ENCODE measurements around the gene ALG8.

ALG8 gene

GRCh38 chr11:78076733-78077403 lies 62.6 kb downstream of the ALG8 start:
- no peak overlapping the region for H4K8ac ChIP-seq (ENCODE audit: low read depth, low read length)
- no CpG with 5 or more reads among the region's 6 CpGs for WGBS, 2 donors (ENCODE audit: extremely low coverage in 2 of 2, insufficient read length in 2 of 2, insufficient replicate concordance in 1 of 2)
- H3K4me3 ChIP-seq (ENCODE audit: low read length in 2 of 2): no peak overlapping the region
- H3K79me1 ChIP-seq (ENCODE audit: low read depth, low read length): peaks cover 5% of the 10 kb centered on the region
- H3K14ac ChIP-seq (ENCODE audit: low read length): no peak overlapping the region
- no peak overlapping the region for H2BK5ac ChIP-seq (ENCODE audit: low read length)
- H3K27ac ChIP-seq (replicated peaks; ENCODE audit: low read length): no peak overlapping the region
- DNase-seq (ENCODE audit: low spot score): no peak
- H4K91ac ChIP-seq (ENCODE audit: low read depth, low read length, poor library complexity): no peak overlapping the region
- H3K23ac ChIP-seq (ENCODE audit: low read depth, low read length, poor library complexity): no peak overlapping the region
- H2AFZ ChIP-seq (ENCODE audit: low read length): no peak overlapping the region
- H2AK5ac ChIP-seq (ENCODE audit: low read depth, low read length): no peak overlapping the region
- no peak overlapping the region for H2BK120ac ChIP-seq (ENCODE audit: low read depth, low read length)
- H2BK12ac ChIP-seq (ENCODE audit: low read length): no peak overlapping the region
- H3K18ac ChIP-seq (ENCODE audit: low read length): no peak overlapping the region
- no peak overlapping the region for H3K4ac ChIP-seq (ENCODE audit: low read length)
- H3K9ac ChIP-seq (ENCODE audit: low read depth, low read length, poor library complexity): no peak overlapping the region
- H3K27me3 ChIP-seq (ENCODE audit: control insufficient read depth in 3 of 3, insufficient read depth in 3 of 3, low read depth in 1 of 3, low read length in 3 of 3): no peaks in the 10 kb centered on the region
- H2BK15ac ChIP-seq (ENCODE audit: low read length): no peak overlapping the region
- peaks cover 3 to 11% of the 10 kb centered on the region in 2 donors for H3K4me1 ChIP-seq (ENCODE audit: control insufficient read depth in 2 of 2, insufficient read depth in 1 of 2, low read depth in 1 of 2, low read length in 2 of 2)
- H3K36me3 ChIP-seq (replicated peaks in 1 of 2; ENCODE audit: control insufficient read depth in 2 of 2, insufficient read depth in 2 of 2, low read length in 2 of 2): peaks cover 6 to 43% of the 10 kb centered on the region in 2 donors
- no peak overlapping the region for H3K4me2 ChIP-seq (ENCODE audit: insufficient read depth, low read length, poor library complexity, severe bottlenecking)
- no peaks in the 10 kb centered on the region for H3K9me3 ChIP-seq (replicated peaks in 1 of 2; ENCODE audit: control insufficient read depth in 2 of 2, insufficient read depth in 1 of 2, low read depth in 1 of 2, low read length in 2 of 2)

DNA sequence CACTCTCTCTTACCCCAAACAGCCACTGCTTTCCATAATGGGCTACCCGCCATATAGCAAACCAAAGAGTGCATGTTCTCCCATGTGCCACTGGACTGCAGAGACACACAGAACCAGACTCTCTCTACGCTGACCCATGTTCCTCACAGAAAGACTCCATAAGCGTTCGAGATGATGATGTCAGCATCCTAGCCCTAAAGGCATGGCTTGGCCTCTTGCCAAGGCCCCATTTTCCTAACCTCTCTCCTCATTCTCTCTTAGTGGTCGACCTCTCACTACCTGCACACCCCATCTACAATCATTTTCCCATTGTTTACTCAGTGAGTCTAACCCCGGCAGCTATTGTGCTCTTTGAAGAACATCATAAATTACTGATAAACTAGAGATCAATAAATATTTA lies 64.7 kb downstream of the ALG8 start:
- Histone ChIP-seq H3K18ac (ENCODE audit: low read length) (no peak overlapping the region), H4K8ac (ENCODE audit: low read depth, low read length) (no peak overlapping the region), H2AFZ (ENCODE audit: low read length) (no peak overlapping the region), H3K27ac (replicated peaks; ENCODE audit: low read length) (no peak overlapping the region), H2BK12ac (ENCODE audit: low read length) (no peak overlapping the region), H3K4ac (ENCODE audit: low read length) (no peak overlapping the region), H3K79me1 (ENCODE audit: low read depth, low read length) (peaks cover 5% of the 10 kb centered on the region), H2AK5ac (ENCODE audit: low read depth, low read length) (no peak overlapping the region), H3K14ac (ENCODE audit: low read length) (no peak overlapping the region), H3K4me2 (ENCODE audit: insufficient read depth, low read length, poor library complexity, severe bottlenecking) (no peak overlapping the region), H3K4me1 (ENCODE audit: control insufficient read depth in 2 of 2, insufficient read depth in 1 of 2, low read depth in 1 of 2, low read length in 2 of 2) (peaks cover 0 to 8% of the 10 kb centered on the region in 2 donors), H3K4me3 (ENCODE audit: low read length in 2 of 2) (no peak overlapping the region), H3K36me3 (replicated peaks in 1 of 2; ENCODE audit: control insufficient read depth in 2 of 2, insufficient read depth in 2 of 2, low read length in 2 of 2) (peaks cover 17 to 64% of the 10 kb centered on the region in 2 donors), H3K23ac (ENCODE audit: low read depth, low read length, poor library complexity) (no peak overlapping the region), H3K27me3 (ENCODE audit: control insufficient read depth in 3 of 3, insufficient read depth in 3 of 3, low read depth in 1 of 3, low read length in 3 of 3) (no peaks in the 10 kb centered on the region), H2BK15ac (ENCODE audit: low read length) (no peak overlapping the region), H2BK5ac (ENCODE audit: low read length) (no peak overlapping the region), H2BK120ac (ENCODE audit: low read depth, low read length) (no peak overlapping the region), H3K9me3 (replicated peaks in 1 of 2; ENCODE audit: control insufficient read depth in 2 of 2, insufficient read depth in 1 of 2, low read depth in 1 of 2, low read length in 2 of 2) (no peaks in the 10 kb centered on the region), H3K9ac (ENCODE audit: low read depth, low read length, poor library complexity) (no peak overlapping the region), H4K91ac (ENCODE audit: low read depth, low read length, poor library complexity) (no peak overlapping the region)
- DNase-seq (ENCODE audit: low spot score): no peak
- no CpG with 5 or more reads among the region's 6 CpGs for WGBS, 2 donors (ENCODE audit: extremely low coverage in 2 of 2, insufficient read length in 2 of 2, insufficient replicate concordance in 1 of 2)

DNA sequence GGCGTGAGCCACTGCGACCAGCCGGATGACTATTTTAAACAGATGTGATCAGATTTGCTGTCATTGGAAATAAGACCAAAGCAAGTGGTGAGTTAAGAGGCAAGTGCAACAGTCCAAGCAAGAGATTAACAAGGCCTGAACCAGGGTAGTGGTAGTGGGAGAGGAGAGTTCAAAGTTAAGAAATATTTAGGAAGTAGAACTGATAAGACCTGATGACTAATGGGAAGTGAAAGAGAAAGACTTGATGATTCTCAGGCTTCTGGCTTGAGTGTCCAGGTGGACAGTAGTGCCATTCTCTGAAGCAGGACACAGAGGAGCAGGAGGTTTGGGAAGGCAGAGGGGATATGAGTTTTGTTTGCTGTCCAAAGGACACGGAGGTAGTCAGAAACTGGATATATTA lies 67.0 kb downstream of the ALG8 start:
- WGBS, 2 donors (ENCODE audit: extremely low coverage in 2 of 2, insufficient read length in 2 of 2, insufficient replicate concordance in 1 of 2): no CpG with 5 or more reads among the region's 4 CpGs
- H2BK5ac ChIP-seq (ENCODE audit: low read length): no peak overlapping the region
- no peaks in the 10 kb centered on the region for H3K27me3 ChIP-seq (ENCODE audit: control insufficient read depth in 3 of 3, insufficient read depth in 3 of 3, low read depth in 1 of 3, low read length in 3 of 3)
- H4K8ac ChIP-seq (ENCODE audit: low read depth, low read length): no peak overlapping the region
- no peak overlapping the region for H3K14ac ChIP-seq (ENCODE audit: low read length)
- H3K4me1 ChIP-seq (ENCODE audit: control insufficient read depth in 2 of 2, insufficient read depth in 1 of 2, low read depth in 1 of 2, low read length in 2 of 2): no peaks in the 10 kb centered on the region
- H3K36me3 ChIP-seq (replicated peaks in 1 of 2; ENCODE audit: control insufficient read depth in 2 of 2, insufficient read depth in 2 of 2, low read length in 2 of 2): peaks cover 26 to 78% of the 10 kb centered on the region in 2 donors
- no peak overlapping the region for H3K23ac ChIP-seq (ENCODE audit: low read depth, low read length, poor library complexity)
- H2BK15ac ChIP-seq (ENCODE audit: low read length): no peak overlapping the region
- peaks cover 1 to 4% of the 10 kb centered on the region in 2 donors for H3K9me3 ChIP-seq (replicated peaks in 1 of 2; ENCODE audit: control insufficient read depth in 2 of 2, insufficient read depth in 1 of 2, low read depth in 1 of 2, low read length in 2 of 2)
- no peak overlapping the region for H3K18ac ChIP-seq (ENCODE audit: low read length)
- no peak overlapping the region for H2AFZ ChIP-seq (ENCODE audit: low read length)
- no peak overlapping the region for H3K4me3 ChIP-seq (ENCODE audit: low read length in 2 of 2)
- H2BK12ac ChIP-seq (ENCODE audit: low read length): no peak overlapping the region
- no peak overlapping the region for H3K4me2 ChIP-seq (ENCODE audit: insufficient read depth, low read length, poor library complexity, severe bottlenecking)
- no peak overlapping the region for H3K9ac ChIP-seq (ENCODE audit: low read depth, low read length, poor library complexity)
- H2AK5ac ChIP-seq (ENCODE audit: low read depth, low read length): no peak overlapping the region
- no peak overlapping the region for H2BK120ac ChIP-seq (ENCODE audit: low read depth, low read length)
- no peak for DNase-seq (ENCODE audit: low spot score)
- no peak overlapping the region for H3K4ac ChIP-seq (ENCODE audit: low read length)
- no peak overlapping the region for H3K27ac ChIP-seq (replicated peaks; ENCODE audit: low read length)
- H4K91ac ChIP-seq (ENCODE audit: low read depth, low read length, poor library complexity): no peak overlapping the region
- H3K79me1 ChIP-seq (ENCODE audit: low read depth, low read length): peaks cover 5% of the 10 kb centered on the region

DNA sequence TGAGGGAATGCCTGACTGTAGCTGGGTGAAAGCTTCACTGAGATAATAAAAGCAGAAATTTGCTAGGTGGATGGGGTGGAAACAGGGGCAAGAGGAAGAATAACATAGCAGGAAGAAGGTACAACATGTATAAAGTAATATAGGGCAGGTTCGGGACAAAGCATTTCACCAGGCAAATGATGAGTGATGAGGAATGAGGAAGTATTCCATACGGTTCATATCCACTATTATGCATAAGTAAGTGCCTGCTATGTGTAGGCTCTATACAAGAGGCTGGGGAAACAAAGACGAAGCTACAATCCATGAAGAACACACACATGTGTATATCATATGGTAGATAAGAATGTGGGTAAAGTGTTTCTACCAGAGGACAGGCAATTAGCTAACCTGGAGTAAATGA lies 67.7 kb downstream of the ALG8 start:
- Histone ChIP-seq H3K9ac (ENCODE audit: low read depth, low read length, poor library complexity) (no peak overlapping the region), H3K23ac (ENCODE audit: low read depth, low read length, poor library complexity) (no peak overlapping the region), H2BK5ac (ENCODE audit: low read length) (no peak overlapping the region), H3K36me3 (replicated peaks in 1 of 2; ENCODE audit: control insufficient read depth in 2 of 2, insufficient read depth in 2 of 2, low read length in 2 of 2) (peaks cover 28 to 73% of the 10 kb centered on the region in 2 donors), H3K79me1 (ENCODE audit: low read depth, low read length) (peaks cover 5% of the 10 kb centered on the region), H3K18ac (ENCODE audit: low read length) (no peak overlapping the region), H3K27ac (replicated peaks; ENCODE audit: low read length) (no peak overlapping the region), H4K8ac (ENCODE audit: low read depth, low read length) (no peak overlapping the region), H3K14ac (ENCODE audit: low read length) (no peak overlapping the region), H3K27me3 (ENCODE audit: control insufficient read depth in 3 of 3, insufficient read depth in 3 of 3, low read depth in 1 of 3, low read length in 3 of 3) (no peaks in the 10 kb centered on the region), H3K4me2 (ENCODE audit: insufficient read depth, low read length, poor library complexity, severe bottlenecking) (no peak overlapping the region), H2BK12ac (ENCODE audit: low read length) (no peak overlapping the region), H2AK5ac (ENCODE audit: low read depth, low read length) (no peak overlapping the region), H3K4ac (ENCODE audit: low read length) (no peak overlapping the region), H3K4me1 (ENCODE audit: control insufficient read depth in 2 of 2, insufficient read depth in 1 of 2, low read depth in 1 of 2, low read length in 2 of 2) (no peaks in the 10 kb centered on the region), H3K9me3 (replicated peaks in 1 of 2; ENCODE audit: control insufficient read depth in 2 of 2, insufficient read depth in 1 of 2, low read depth in 1 of 2, low read length in 2 of 2) (peaks cover 2 to 5% of the 10 kb centered on the region in 2 donors), H2BK15ac (ENCODE audit: low read length) (no peak overlapping the region), H4K91ac (ENCODE audit: low read depth, low read length, poor library complexity) (no peak overlapping the region), H3K4me3 (ENCODE audit: low read length in 2 of 2) (no peak overlapping the region), H2AFZ (ENCODE audit: low read length) (no peak overlapping the region), H2BK120ac (ENCODE audit: low read depth, low read length) (no peak overlapping the region)
- no CpG with 5 or more reads among the region's 3 CpGs for WGBS, 2 donors (ENCODE audit: extremely low coverage in 2 of 2, insufficient read length in 2 of 2, insufficient replicate concordance in 1 of 2)
- no peak for DNase-seq (ENCODE audit: low spot score)
